Pancreas (tissue), 10 donors: ENCODE measurements around the gene SLC9C2. TPM values are rescaled to one million over a fixed set of nuclear protein-coding genes. Genes with fewer than 3 reads are reported as not detected.
"Not testable (repeated sequence)": the region's sequence is repeated elsewhere in the genome, so short reads cannot be mapped to it uniquely, and the experiment has no call there.

Experiments
- ATAC-seq, 4 donors: fragments of 200-7000 bp; cut with Tn5 transposase; one replicate each; pipeline versions ENCODE4 v1.8.0 to v1.9.1; 2020; ENCODE audit warnings: mild to moderate bottlenecking in 4 of 4, moderate library complexity in 4 of 4
- DNase-seq, 6 donors: peaks; one replicate each; pipeline ENCODE4 v3.0.0-alpha.2; 2020
- FAIRE-seq: peaks from 2 replicates; lab custom pipeline; 2012; peaks lifted over from hg19 to GRCh38; lab: Jason Lieb, UNC
- H3K27ac ChIP-seq, 4 donors: fragments of 200-600 bp; sonication (generic); 1 replicate in 3 of 4; 2 replicates in 1 of 4; pipeline versions ENCODE4 v1.5.0 to v1.8.0; 2020
- H3K27me3 ChIP-seq, 4 donors: fragments of 200-600 bp; one replicate each; pipeline ENCODE4 v1.8.0; 2021
- H3K36me3 ChIP-seq, 3 donors: fragments of 200-600 bp; sonication (generic) in 1 of 3; one replicate each; pipeline versions ENCODE4 v1.5.0 to v1.8.0; 2020 to 2021
- H3K4me1 ChIP-seq, 3 donors: fragments of 200-600 bp; one replicate each; pipeline ENCODE4 v1.8.0; 2021
- H3K4me3 ChIP-seq, 4 donors: fragments of 200-600 bp; sonication (generic) in 2 of 4; one replicate each; pipeline versions ENCODE4 v1.5.0 to v1.8.0; 2020 to 2021
- H3K9me3 ChIP-seq, 4 donors: fragments of 200-600 bp; one replicate each; pipeline ENCODE4 v1.8.0; 2021
- CTCF ChIP-seq, 4 donors: fragments of 200-600 bp; sonication (generic) in 3 of 4; IDR thresholded peaks; one replicate each; pipeline versions ENCODE4 v1.5.0 to v1.8.0; 2021; ENCODE audit warnings: antibody characterized with exemption in 4 of 4
- WGBS, 2 donors: extraction: QIAGEN DNeasy Blood & Tissue Kit; methylation state at CpG; one replicate each; pipeline ENCODE4 v1.1.7; 2013; 5-methylcytosine and 5-hydroxymethylcytosine counted together
- intact Hi-C, 3 donors: fragments of 100-400 bp; cut with DNase I; formaldehyde crosslinking; loops; one replicate each; pipeline versions ENCODE4 v1.11.1 to v1.14.2; 2022
- polyA plus RNA-seq, 2 donors: library from polyadenylated mRNA; stranded (reverse); fragments of 200-250 nt; gene quantifications; one replicate each; pipeline ENCODE4 v1.2.3, GENCODE V29; 2013
- total RNA-seq, 6 donors: library from RNA; stranded (reverse); fragmentation: NEBNext Ultra II Directional in 4 of 6; extraction: Animal tissue kit (Norgen Biotek cat#: 25700) in 4 of 6; gene quantifications; one replicate each; pipeline versions ENCODE4 v1.2.1 to v1.2.4, GENCODE V29; 2021 to 2023
- donor health status: healthy with polysubstance abuse.
- donor health status: DM: no; HTN: no; CAD: no; lungs with moderate emphysema.
- donor health status: DM: no; HTN: no; CAD: no.
- donor health status: control.
- donor health status: control.
- donor health status: Bipolar disorder and iron deficiency.
- donor health status: DM: yes; HTN: yes; CAD: no.
- donor health status: DM: no; HTN: no; CAD: no.
- donor health status: DM: no; HTN: no; CAD: no.
- donor health status: DM: yes; HTN: yes; CAD: no.

Gene SLC9C2
- total and polyA plus RNA-seq, 8 donors = 0.06 to 0.28 (median 0.17) TPM; not detected in 3

- FAIRE-seq = no peak
- no peaks in the 10 kb centered on the region for H3K27me3 ChIP-seq
- H3K36me3 ChIP-seq = no peaks in the 10 kb centered on the region
- peaks cover 0 to 8% (median 7%) of the 10 kb centered on the region in 3 donors for H3K4me1 ChIP-seq
- H3K4me3 ChIP-seq = no peak overlapping the region
- ATAC-seq = peak in 3 of 4 donors; percentile 27 to 84 (median 67)
- DNase-seq = no peak
- intact Hi-C loops = no loop called here
- TF ChIP-seq CTCF (IDR thresholded peaks at IDR 0.05) = no peak
- H3K9me3 ChIP-seq = no peaks in the 10 kb centered on the region
- 10 to 12% methylated on average over 2 of the region's 2 CpGs for WGBS, 2 donors
- peak overlapping the region in 3 of 4 donors; percentile 23 to 41 (median 27) for H3K27ac ChIP-seq
These were observed 36.2 kb upstream of the SLC9C2 start for GRCh38 chr1:173639102-173639501.

- H3K36me3 ChIP-seq = no peaks in the 10 kb centered on the region
- peaks cover 0 to 8% (median 7%) of the 10 kb centered on the region in 3 donors for H3K4me1 ChIP-seq
- TF ChIP-seq CTCF (IDR thresholded peaks at IDR 0.05) = no peak
- ATAC-seq (peak in 2 of 4 donors; percentile 17 to 55), FAIRE-seq (no peak), DNase-seq (peak in 1 of 6 donors; percentile 26)
- WGBS, 2 donors = 53 to 56% methylated on average over 12 of the region's 12 CpGs
- H3K4me3 ChIP-seq = no peak overlapping the region
- H3K9me3 ChIP-seq = no peaks in the 10 kb centered on the region
- no peaks in the 10 kb centered on the region for H3K27me3 ChIP-seq
- intact Hi-C loops = no loop called here
- H3K27ac ChIP-seq = peak overlapping the region in 3 of 4 donors; percentile 12 to 41 (median 27)
These were observed 35.5 kb upstream of the SLC9C2 start for GRCh38 chr1:173638043-173639021.

GRCh38 chr1:173637236-173638042, 34.6 kb upstream of the SLC9C2 start:
- 94 to 96% methylated on average over 6 of the region's 6 CpGs for WGBS, 2 donors

GRCh38 chr1:173635116-173635515, 32.2 kb upstream of the SLC9C2 start, which contains the start of gene TEX50:
Gene TEX50 (plus strand): TSS chr1:173635338. CDS start chr1:173635522, 184 bp downstream.
- Histone ChIP-seq H3K4me1 (peaks cover 0 to 8% (median 7%) of the 10 kb centered on the region in 3 donors), H3K27ac (no peak within 1 kb of the TSS), H3K36me3 (no peaks in the 10 kb centered on the region), H3K27me3 (no peaks in the 10 kb centered on the region), H3K9me3 (no peaks in the 10 kb centered on the region), H3K4me3 (no peak within 1 kb of the TSS)
- ATAC-seq = no peak
- intact Hi-C loops = no loop called here
- DNase-seq = no peak
- no peak for TF ChIP-seq CTCF (IDR thresholded peaks at IDR 0.05)
- FAIRE-seq = no peak
- WGBS, 2 donors = 81 to 85% methylated on average over 1 of the region's 1 CpG

More at GRCh38 chr1:173637236-173638042, 34.6 kb upstream of the SLC9C2 start:
- H3K36me3 ChIP-seq, H3K27ac ChIP-seq, H3K9me3 ChIP-seq, H3K27me3 ChIP-seq, DNase-seq, ATAC-seq, intact Hi-C loops, H3K4me3 ChIP-seq, H3K4me1 ChIP-seq, FAIRE-seq: not testable (repeated sequence)

- H3K9me3 ChIP-seq = no peaks in the 10 kb centered on the region
- no peaks in the 10 kb centered on the region for H3K27me3 ChIP-seq
- ATAC-seq (no peak), DNase-seq (no peak), FAIRE-seq (no peak)
- H3K36me3 ChIP-seq = no peaks in the 10 kb centered on the region
- H3K4me1 ChIP-seq = no peaks in the 10 kb centered on the region
- no peak overlapping the region for H3K4me3 ChIP-seq
- 91 to 92% methylated on average over 3 of the region's 3 CpGs for WGBS, 2 donors
- no peak for TF ChIP-seq CTCF (IDR thresholded peaks at IDR 0.05)
- intact Hi-C loops = no loop called here
- no peak overlapping the region for H3K27ac ChIP-seq
These were observed 26.0 kb upstream of the SLC9C2 start for GRCh38 chr1:173628888-173629287.
